Peyer's patch (tissue), 4 donors: ENCODE data around the gene PIK3R5. TPM values are rescaled to one million over a fixed set of nuclear protein-coding genes. Genes with fewer than 3 reads are reported as not detected.
A peak's percentile ranks its signal among the peaks of the same experiment; 100 is the strongest.

ENCODE experiments used
- DNase-seq, 3 donors: peaks; one replicate each; pipeline ENCODE4 v3.0.0-alpha.2; 2017 to 2019
- H3K27ac ChIP-seq, 4 donors: fragments of 200-600 bp; sonication (generic); one replicate each; pipeline ENCODE4 v1.5.1; 2016 to 2019
- H3K27me3 ChIP-seq, 2 donors: fragments of 200-600 bp; sonication (generic); one replicate each; pipeline ENCODE4 v1.5.1; 2019
- H3K36me3 ChIP-seq, 3 donors: fragments of 200-600 bp; sonication (generic); one replicate each; pipeline ENCODE4 v1.5.1; 2016 to 2019
- H3K4me1 ChIP-seq, 4 donors: fragments of 200-600 bp; sonication (generic); one replicate each; pipeline ENCODE4 v1.5.1; 2016 to 2019
- H3K4me3 ChIP-seq, 4 donors: fragments of 200-600 bp; sonication (generic); 1 replicate in 3 of 4; 2 replicates in 1 of 4; pipeline ENCODE4 v1.5.1; 2016 to 2019; ENCODE audit warnings: mild to moderate bottlenecking in 1 of 4
- H3K9me3 ChIP-seq, 4 donors: fragments of 200-600 bp; sonication (generic); one replicate each; pipeline ENCODE4 v1.5.1; 2016 to 2019; ENCODE audit warnings: mild to moderate bottlenecking in 1 of 4
- POLR2A ChIP-seq, 2 donors: fragments of 450-650 bp; IDR thresholded peaks; one replicate each; pipeline ENCODE4 v1.5.1; 2017; ENCODE audit warnings: antibody characterized with exemption in 2 of 2, mild to moderate bottlenecking in 2 of 2, moderate library complexity in 2 of 2
- total RNA-seq, 4 donors: library from RNA; depleted of rRNA; stranded (reverse); fragments of >200 nt; gene quantifications; one replicate each; pipeline ENCODE4 v1.1.0, GENCODE V29; 2016
- TF ChIP-seq, protein P1 (sequence below), 6 experiments: fragments of 450-650 bp in 4 of 6; fragments of 200-600 bp in 2 of 6; sonication (generic) in 1 of 6; IDR thresholded peaks; one replicate each; pipeline ENCODE4 v1.5.1; 2017 to 2019; ENCODE audit warnings: antibody characterized with exemption in 6 of 6, mild to moderate bottlenecking in 3 of 6, moderate library complexity in 1 of 6

PIK3R5 gene
- total RNA-seq, 4 donors from 2014 or later: 6.3 to 74.3 (median 10.3) TPM

DNA sequence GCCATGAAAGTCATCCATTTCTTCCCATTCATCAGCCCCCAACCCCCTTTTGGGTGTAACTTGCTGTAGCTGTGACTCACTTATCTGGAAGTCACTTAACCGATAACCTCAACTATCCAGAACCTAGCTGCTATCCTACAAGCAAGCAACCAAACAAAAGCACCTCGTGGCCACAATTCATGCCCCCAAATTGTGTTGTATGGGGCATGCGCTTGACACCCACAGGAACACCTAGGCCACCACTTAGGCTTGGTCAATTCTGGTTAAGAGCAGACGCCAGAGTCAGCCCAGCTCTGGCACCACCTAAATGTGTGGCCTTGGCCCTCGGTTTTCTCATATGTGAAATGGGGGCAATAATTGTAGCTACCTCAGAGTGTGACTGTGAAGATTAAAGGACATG lies 3.7 kb downstream of the PIK3R5 start:
- H3K4me3 ChIP-seq: no peak overlapping the region
- H3K36me3 ChIP-seq: no peaks in the 10 kb centered on the region
- TF ChIP-seq POLR2A (IDR thresholded peaks at IDR 0.05): no peak
- TF ChIP-seq, protein P1, sequence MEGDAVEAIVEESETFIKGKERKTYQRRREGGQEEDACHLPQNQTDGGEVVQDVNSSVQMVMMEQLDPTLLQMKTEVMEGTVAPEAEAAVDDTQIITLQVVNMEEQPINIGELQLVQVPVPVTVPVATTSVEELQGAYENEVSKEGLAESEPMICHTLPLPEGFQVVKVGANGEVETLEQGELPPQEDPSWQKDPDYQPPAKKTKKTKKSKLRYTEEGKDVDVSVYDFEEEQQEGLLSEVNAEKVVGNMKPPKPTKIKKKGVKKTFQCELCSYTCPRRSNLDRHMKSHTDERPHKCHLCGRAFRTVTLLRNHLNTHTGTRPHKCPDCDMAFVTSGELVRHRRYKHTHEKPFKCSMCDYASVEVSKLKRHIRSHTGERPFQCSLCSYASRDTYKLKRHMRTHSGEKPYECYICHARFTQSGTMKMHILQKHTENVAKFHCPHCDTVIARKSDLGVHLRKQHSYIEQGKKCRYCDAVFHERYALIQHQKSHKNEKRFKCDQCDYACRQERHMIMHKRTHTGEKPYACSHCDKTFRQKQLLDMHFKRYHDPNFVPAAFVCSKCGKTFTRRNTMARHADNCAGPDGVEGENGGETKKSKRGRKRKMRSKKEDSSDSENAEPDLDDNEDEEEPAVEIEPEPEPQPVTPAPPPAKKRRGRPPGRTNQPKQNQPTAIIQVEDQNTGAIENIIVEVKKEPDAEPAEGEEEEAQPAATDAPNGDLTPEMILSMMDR (IDR thresholded peaks at IDR 0.05): no peak
- H3K4me1 ChIP-seq: peaks cover 0 to 7% (median 1%) of the 10 kb centered on the region in 4 donors
- peak overlapping the region in 1 of 4 donors; percentile 43 for H3K27ac ChIP-seq
- no peak for DNase-seq
- H3K27me3 ChIP-seq: peaks cover 0 to 9% of the 10 kb centered on the region in 2 donors
- no peaks in the 10 kb centered on the region for H3K9me3 ChIP-seq

DNA sequence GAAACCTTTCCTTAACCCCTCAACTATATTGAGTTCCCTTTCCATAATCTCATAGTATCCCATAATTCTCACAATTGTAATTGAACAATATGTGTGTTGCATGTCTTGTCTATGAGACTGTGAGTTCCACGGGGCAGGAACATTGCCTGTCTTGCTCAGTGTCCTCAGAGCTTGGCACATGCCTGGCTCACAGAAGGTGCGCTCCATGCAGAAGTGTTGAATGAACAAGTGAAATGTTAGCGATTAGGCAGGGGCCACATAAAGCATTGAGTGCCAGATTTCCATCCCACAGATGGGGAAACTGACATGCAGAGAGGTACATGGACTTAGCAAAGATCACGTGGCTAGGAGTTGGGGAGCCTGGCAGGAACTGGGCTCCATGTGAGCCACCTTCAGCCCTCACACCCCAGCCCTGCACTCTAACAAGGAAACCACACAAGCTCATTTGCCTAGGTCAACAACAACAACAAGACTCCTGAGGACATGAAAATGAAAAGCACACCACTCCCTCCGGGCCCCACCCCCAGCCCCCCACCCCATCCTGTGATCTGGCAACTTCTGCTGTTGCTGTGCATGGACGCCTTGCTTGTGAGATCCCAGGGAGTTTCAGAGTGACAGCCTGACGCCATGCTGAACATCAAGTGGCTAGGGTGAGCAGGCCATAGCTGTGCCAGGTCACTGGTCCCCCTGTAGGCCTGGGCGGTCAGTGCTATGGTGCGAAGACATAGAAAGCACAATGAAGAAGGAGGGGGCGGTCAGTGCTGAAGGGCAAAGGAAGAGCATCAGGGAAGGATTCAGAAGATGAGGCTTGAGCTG lies 5.0 kb downstream of the PIK3R5 start:
- Histone ChIP-seq H3K27ac (peak overlapping the region in 1 of 4 donors; percentile 43), H3K4me1 (peaks cover 0 to 7% (median 2%) of the 10 kb centered on the region in 4 donors), H3K9me3 (no peaks in the 10 kb centered on the region), H3K27me3 (peaks cover 0 to 5% of the 10 kb centered on the region in 2 donors), H3K4me3 (no peak overlapping the region), H3K36me3 (no peaks in the 10 kb centered on the region)
- TF ChIP-seq, protein P1 (IDR thresholded peaks at IDR 0.05): no peak
- TF ChIP-seq POLR2A (IDR thresholded peaks at IDR 0.05): no peak
- no peak for DNase-seq

DNA sequence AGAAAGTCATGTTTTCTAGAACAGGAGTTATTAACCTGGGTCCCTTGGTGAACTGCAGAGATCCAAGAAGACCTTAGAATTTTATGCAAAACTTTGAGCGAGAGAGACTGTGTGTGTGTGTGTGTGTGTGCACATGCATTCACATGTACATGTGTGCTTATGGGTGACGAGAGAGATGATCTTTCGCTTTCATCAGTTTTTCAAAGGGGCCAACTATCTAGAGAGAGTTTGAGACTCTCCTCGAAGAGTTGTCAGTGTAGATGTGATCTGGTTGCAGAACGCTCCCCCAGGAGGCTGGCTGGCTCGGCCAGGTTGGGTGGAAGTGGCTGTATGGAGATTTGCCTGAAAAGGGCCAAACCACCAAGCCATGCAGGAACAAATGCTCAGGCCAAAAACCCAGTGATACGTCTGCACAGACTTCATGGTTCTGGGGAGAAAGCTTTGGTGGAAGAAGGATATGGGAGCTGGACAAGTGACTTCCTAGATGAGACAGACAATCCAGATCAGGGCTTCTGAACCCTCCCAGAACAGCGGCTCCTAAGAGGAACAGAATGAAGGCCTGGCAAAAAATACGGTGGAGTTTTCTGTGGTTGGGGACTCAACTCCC lies 6.1 kb downstream of the PIK3R5 start:
- Histone ChIP-seq H3K36me3 (no peaks in the 10 kb centered on the region), H3K27me3 (no peaks in the 10 kb centered on the region), H3K9me3 (no peaks in the 10 kb centered on the region), H3K4me1 (peaks cover 0 to 16% (median 5%) of the 10 kb centered on the region in 4 donors), H3K4me3 (no peak overlapping the region), H3K27ac (no peak overlapping the region)
- TF ChIP-seq, protein P1 (IDR thresholded peaks at IDR 0.05): no peak
- no peak for TF ChIP-seq POLR2A (IDR thresholded peaks at IDR 0.05)
- no peak for DNase-seq

DNA sequence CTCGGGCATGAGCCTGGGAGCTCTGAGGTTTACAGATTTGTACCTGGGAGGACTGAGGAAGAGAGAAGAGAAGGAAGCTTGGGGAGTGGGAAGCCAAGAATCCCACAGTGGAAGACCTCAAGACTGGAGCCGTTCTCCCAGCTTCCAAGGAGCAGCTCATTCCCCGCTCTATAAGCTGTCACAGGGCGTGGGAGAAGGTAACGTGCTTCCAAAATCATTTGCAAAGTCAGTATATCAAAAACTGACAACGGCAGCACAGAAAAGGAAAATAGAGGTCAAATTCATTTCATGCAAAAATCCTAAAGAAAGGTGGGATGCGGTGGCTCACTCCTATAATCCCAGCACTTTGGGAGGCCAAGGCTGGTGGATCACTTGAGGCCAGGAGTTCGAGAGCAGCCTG lies 7.8 kb downstream of the PIK3R5 start:
- Histone ChIP-seq H3K27ac (no peak overlapping the region), H3K27me3 (no peaks in the 10 kb centered on the region)
- no peak for DNase-seq

DNA sequence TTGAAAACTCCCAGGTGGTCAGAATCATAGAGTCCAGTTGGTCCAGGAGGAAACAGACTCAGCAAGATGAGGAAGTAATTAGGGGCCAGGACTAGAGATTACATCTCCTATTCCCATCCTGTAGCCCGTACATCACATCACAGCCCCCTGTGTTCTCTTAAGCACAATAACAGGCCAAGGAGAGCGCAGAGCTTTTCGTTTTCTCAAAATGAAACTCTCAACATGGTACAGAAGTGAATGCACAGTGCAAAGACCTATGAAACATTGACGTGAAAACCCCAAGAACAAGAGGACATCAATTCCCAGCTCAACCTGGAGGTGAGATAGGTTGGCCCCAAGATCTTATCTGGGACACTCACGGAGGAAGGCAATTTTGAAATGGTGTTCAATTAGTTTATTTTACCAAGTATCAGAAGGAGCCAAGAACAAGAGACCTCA lies 9.0 kb downstream of the PIK3R5 start:
- no peaks in the 10 kb centered on the region for H3K9me3 ChIP-seq
- H3K4me1 ChIP-seq: peaks cover 0 to 23% (median 4%) of the 10 kb centered on the region in 4 donors
- no peak overlapping the region for H3K27ac ChIP-seq
- no peak for TF ChIP-seq POLR2A (IDR thresholded peaks at IDR 0.05)
- TF ChIP-seq, protein P1 (IDR thresholded peaks at IDR 0.05): no peak
- no peak for DNase-seq
- H3K4me3 ChIP-seq: no peak overlapping the region
- no peaks in the 10 kb centered on the region for H3K27me3 ChIP-seq
- H3K36me3 ChIP-seq: no peaks in the 10 kb centered on the region

More for the DNA sequence above, 7.8 kb downstream of the PIK3R5 start:
- Histone ChIP-seq H3K4me1 (peaks cover 0 to 23% (median 4%) of the 10 kb centered on the region in 4 donors), H3K36me3 (no peaks in the 10 kb centered on the region), H3K4me3 (no peak overlapping the region), H3K9me3 (no peaks in the 10 kb centered on the region)
- TF ChIP-seq, protein P1 (IDR thresholded peaks at IDR 0.05): no peak
- TF ChIP-seq POLR2A (IDR thresholded peaks at IDR 0.05): no peak
